Endothelial cell (in vitro differentiated cells): Measurements from ENCODE around the gene UVRAG. TPM values are rescaled to one million over a fixed set of nuclear protein-coding genes. Genes with fewer than 3 reads are reported as not detected.

ENCODE experiments used
- DNase-seq: peaks from one replicate; pipeline ENCODE4 v3.0.0; 2021; ENCODE audit warnings: low spot score
- H3K27ac Mint-ChIP-seq: one replicate; pipeline ENCODE4 v1.8.0; 2021; ENCODE audit warnings: mixed read lengths, inconsistent platforms; ENCODE audit not compliant: unreplicated experiment
- H3K27me3 Mint-ChIP-seq: one replicate; pipeline ENCODE4 v1.8.0; 2021; ENCODE audit warnings: mild to moderate bottlenecking, moderate library complexity, mixed read lengths, inconsistent platforms; ENCODE audit not compliant: unreplicated experiment
- H3K36me3 Mint-ChIP-seq: one replicate; pipeline ENCODE4 v1.8.0; 2021; ENCODE audit warnings: mild to moderate bottlenecking, low read depth, mixed read lengths, inconsistent platforms; ENCODE audit not compliant: unreplicated experiment
- H3K4me1 Mint-ChIP-seq: one replicate; pipeline ENCODE4 v1.8.0; 2021; ENCODE audit warnings: mild to moderate bottlenecking, mixed read lengths, inconsistent platforms; ENCODE audit not compliant: unreplicated experiment
- H3K4me3 Mint-ChIP-seq: one replicate; pipeline ENCODE4 v1.8.0; 2021; ENCODE audit warnings: mild to moderate bottlenecking, mixed read lengths, inconsistent platforms; ENCODE audit not compliant: unreplicated experiment
- H3K9me3 Mint-ChIP-seq: one replicate; pipeline ENCODE4 v1.8.0; 2021; ENCODE audit warnings: mixed read lengths, inconsistent platforms; ENCODE audit not compliant: unreplicated experiment
- total RNA-seq: library from RNA; stranded (reverse); fragmentation: NEBNext Ultra II Directional; extraction: Animal tissue kit (Norgen Biotek cat#: 25700); gene quantifications from one replicate; pipeline ENCODE4 v1.2.1, GENCODE V29; 2021; ENCODE audit not compliant: unreplicated experiment
- TF ChIP-seq, protein P1 (sequence below): fragments of 200-600 bp; sonication (generic); IDR thresholded peaks from one replicate; pipeline ENCODE4 v1.5.0; 2021; ENCODE audit warnings: antibody characterized with exemption; ENCODE audit not compliant: unreplicated experiment

The UVRAG gene
- total RNA-seq, 1 donor from 2014 or later = 25.0 TPM

DNA sequence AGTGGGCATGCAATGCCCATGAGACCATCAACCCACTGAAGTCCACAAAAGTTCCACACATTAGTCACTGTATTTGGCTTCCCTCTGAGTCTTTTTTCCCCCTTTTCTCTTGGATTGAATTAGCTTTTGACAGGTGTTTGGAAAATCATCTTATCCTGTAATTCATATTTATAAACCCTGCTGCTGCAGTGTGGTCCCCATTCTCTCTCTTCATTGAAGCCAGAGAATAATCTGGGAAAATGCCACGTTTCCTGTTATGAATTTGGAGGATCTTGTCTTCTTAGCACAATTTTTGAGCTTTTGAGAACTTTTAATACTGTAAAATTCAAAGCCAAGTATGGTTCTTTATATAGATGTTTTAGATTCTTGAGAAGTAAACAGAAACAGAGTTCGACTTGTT is 84.8 kb downstream of the UVRAG start:
- peaks cover 2% of the 10 kb centered on the region for H3K27me3 Mint-ChIP-seq
- H3K4me3 Mint-ChIP-seq = no peak overlapping the region
- no peak for DNase-seq
- H3K27ac Mint-ChIP-seq = no peak overlapping the region
- no peaks in the 10 kb centered on the region for H3K36me3 Mint-ChIP-seq
- H3K9me3 Mint-ChIP-seq = no peaks in the 10 kb centered on the region
- TF ChIP-seq, protein P1, sequence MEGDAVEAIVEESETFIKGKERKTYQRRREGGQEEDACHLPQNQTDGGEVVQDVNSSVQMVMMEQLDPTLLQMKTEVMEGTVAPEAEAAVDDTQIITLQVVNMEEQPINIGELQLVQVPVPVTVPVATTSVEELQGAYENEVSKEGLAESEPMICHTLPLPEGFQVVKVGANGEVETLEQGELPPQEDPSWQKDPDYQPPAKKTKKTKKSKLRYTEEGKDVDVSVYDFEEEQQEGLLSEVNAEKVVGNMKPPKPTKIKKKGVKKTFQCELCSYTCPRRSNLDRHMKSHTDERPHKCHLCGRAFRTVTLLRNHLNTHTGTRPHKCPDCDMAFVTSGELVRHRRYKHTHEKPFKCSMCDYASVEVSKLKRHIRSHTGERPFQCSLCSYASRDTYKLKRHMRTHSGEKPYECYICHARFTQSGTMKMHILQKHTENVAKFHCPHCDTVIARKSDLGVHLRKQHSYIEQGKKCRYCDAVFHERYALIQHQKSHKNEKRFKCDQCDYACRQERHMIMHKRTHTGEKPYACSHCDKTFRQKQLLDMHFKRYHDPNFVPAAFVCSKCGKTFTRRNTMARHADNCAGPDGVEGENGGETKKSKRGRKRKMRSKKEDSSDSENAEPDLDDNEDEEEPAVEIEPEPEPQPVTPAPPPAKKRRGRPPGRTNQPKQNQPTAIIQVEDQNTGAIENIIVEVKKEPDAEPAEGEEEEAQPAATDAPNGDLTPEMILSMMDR = no peak
- no peaks in the 10 kb centered on the region for H3K4me1 Mint-ChIP-seq

DNA sequence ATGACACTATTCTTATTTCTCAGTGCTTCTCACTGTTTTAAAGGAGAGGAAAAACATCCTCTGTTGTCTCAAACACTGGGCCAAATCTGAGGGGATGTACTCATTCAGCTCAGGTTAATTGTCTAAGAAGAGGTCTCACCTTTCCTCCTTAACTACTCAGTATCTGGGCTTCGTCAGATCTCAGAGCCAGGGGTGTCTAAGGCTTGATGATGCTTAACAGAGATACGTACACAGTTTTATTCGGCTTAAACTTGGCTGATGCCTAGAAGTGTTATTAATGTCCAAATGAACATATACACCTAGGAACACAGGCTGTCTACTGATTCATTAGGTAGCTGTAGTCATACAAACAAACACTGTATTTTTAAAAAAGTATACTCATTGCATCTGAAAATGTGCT is 85.8 kb downstream of the UVRAG start:
- no peak for DNase-seq
- no peak overlapping the region for H3K27ac Mint-ChIP-seq
- no peaks in the 10 kb centered on the region for H3K4me1 Mint-ChIP-seq
- no peaks in the 10 kb centered on the region for H3K9me3 Mint-ChIP-seq
- no peaks in the 10 kb centered on the region for H3K36me3 Mint-ChIP-seq
- TF ChIP-seq, protein P1 = no peak
- no peak overlapping the region for H3K4me3 Mint-ChIP-seq
- H3K27me3 Mint-ChIP-seq = peaks cover 2% of the 10 kb centered on the region

DNA sequence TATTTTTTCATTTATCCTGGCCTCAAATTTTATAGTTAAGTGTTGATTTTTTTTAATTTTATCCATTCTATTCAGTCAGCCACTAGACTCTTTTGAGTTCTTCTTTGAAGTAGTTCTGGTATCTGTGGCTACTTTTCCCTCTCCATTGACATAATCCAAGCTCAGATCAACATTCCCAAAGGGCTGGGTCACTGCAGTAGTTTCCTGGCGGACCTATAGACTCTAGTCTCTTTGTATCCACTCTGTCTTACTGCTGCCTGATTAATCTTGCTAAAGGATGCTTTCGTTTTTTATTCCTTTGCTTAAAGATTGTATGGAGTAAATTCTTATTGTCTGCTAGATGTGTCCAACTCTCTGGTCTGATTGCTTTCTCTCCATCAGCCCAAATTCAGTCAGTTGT is 87.6 kb downstream of the UVRAG start:
- Mint-ChIP-seq H3K4me1 (no peaks in the 10 kb centered on the region), H3K9me3 (no peaks in the 10 kb centered on the region), H3K27ac (no peak overlapping the region), H3K27me3 (peaks cover 2% of the 10 kb centered on the region), H3K36me3 (no peaks in the 10 kb centered on the region), H3K4me3 (no peak overlapping the region)
- DNase-seq = no peak
- TF ChIP-seq, protein P1 = no peak

DNA sequence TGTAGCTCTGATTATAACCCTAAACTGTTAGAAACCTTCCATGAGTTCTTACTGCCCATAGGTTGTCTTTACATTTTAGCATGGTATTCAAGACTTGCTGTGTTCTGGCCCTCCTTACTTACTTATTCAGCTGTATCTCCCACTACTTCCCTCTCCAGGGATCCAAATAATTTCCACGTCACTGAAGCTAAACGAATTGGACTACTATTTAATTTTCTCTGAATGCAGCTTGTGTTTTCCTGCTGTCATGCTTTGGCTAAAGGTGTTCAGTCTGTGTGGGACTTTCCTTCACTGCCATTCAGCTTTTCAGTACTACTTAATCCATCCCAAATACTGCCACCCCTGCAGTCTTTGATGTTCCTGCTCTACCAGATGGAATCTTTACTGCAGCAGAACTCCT is 88.3 kb downstream of the UVRAG start:
- Mint-ChIP-seq H3K36me3 (no peaks in the 10 kb centered on the region), H3K4me3 (no peak overlapping the region), H3K27ac (no peak overlapping the region), H3K27me3 (peaks cover 2% of the 10 kb centered on the region), H3K9me3 (no peaks in the 10 kb centered on the region), H3K4me1 (no peaks in the 10 kb centered on the region)
- DNase-seq = no peak
- TF ChIP-seq, protein P1 = no peak

DNA sequence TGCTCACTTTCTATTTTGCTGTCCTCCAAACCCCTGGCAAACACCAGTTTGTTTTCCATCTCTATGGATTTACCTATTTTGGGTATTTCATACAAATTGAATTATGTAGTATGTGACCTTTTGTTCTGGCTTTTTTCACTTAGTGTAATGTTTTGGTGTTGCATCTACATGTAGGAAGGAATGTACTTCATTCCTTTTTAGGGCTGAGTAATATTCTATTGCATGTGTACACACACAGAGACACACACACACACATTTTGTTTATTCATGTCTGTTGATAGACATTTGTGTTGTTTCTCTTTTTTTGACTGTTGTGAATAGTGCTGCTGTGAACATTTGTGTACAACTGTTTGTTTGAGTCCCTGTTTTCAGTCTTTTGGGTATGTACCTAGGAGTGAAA is 90.4 kb downstream of the UVRAG start:
- Mint-ChIP-seq H3K9me3 (no peaks in the 10 kb centered on the region), H3K4me1 (no peaks in the 10 kb centered on the region), H3K27me3 (peaks cover 2% of the 10 kb centered on the region), H3K36me3 (no peaks in the 10 kb centered on the region), H3K4me3 (no peak overlapping the region), H3K27ac (no peak overlapping the region)
- no peak for DNase-seq
- TF ChIP-seq, protein P1 = no peak
